ENCODE measurements around the gene DDIT4.
"Not testable (repeated sequence)": the region's sequence is repeated elsewhere in the genome, so short reads cannot be mapped to it uniquely, and the experiment has no call there.

Gene DDIT4

GRCh38 chr10:72268475-72269200 is 5.1 kb upstream of the DDIT4 start:
- DNase-seq: not testable (repeated sequence)

DNA sequence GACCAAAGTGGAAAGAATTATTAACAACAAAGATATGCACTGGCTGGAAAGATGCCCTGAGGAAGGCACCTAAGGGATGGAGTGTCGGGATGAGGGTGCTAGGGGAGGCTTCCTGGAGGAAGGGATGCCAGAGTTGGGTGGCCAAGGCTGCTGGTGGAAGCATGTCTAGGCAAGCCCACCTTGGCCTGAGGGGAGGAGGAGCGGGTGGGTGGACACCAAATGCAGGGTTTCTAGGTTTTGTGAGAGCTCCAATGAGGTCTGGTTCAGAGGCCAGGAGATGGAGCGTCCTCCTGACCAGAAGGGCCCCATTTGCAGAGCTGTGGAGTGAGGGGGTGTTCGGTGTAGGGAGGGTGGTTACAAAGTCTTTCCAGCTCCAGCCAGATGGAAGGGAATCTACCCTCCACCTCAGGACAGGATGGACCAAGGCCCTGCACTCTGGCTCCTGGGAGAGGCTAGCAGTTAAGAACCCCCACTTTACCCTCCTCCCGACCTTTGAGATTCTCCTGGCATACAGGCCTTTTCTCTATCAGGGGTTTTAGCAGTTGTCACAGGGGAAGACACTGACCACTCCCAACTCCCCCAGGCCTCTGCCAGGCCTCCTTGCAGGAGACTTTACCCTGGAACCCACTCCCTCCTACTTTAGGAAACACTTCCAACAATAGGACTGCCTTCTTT is 3.0 kb upstream of the DDIT4 start:
- DNase-seq: no peak

DNA sequence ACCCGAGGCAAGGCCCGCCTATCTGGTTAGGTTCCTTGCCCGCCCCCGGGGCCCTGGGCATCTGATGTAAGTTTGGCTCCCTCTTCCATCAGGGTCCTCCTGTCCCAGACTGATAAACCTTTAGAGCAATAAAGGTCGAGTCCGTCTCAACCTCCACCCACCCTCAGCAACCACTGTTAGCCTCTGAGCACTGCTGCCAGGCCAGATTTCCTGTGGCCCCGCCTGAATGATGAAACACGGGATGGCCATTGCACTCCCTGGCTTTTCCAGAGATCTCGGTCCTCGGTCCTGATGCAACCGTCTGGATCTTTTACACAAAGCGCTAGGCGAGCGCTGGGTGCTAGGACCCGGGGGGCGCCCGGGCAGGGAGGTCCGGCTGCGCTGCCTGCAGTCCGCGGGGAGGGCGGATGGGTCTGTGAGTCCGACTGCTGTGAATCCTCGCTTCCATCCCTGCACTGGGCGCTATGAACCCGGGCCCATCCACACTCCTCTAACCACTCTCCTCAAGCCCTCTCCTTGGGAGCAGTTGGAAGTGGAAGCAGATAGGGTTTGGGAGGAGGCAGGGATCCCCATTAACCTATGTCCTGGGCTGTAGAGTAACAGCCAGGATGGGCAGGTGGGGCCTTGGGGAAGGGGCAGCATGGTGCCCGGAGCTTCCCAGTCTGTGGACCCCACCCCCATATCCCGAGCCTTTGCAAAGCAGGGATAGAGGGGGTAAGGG is 875 bp upstream of the DDIT4 start:
- peak; percentile 68 for DNase-seq

- DNase-seq: no peak
Measured at GRCh38 chr10:72274213-72274729, 547 bp downstream of the DDIT4 start.

GRCh38 chr10:72274730-72275350 is 1.1 kb downstream of the DDIT4 start:
- DNase-seq: peak; percentile 32

DNA sequence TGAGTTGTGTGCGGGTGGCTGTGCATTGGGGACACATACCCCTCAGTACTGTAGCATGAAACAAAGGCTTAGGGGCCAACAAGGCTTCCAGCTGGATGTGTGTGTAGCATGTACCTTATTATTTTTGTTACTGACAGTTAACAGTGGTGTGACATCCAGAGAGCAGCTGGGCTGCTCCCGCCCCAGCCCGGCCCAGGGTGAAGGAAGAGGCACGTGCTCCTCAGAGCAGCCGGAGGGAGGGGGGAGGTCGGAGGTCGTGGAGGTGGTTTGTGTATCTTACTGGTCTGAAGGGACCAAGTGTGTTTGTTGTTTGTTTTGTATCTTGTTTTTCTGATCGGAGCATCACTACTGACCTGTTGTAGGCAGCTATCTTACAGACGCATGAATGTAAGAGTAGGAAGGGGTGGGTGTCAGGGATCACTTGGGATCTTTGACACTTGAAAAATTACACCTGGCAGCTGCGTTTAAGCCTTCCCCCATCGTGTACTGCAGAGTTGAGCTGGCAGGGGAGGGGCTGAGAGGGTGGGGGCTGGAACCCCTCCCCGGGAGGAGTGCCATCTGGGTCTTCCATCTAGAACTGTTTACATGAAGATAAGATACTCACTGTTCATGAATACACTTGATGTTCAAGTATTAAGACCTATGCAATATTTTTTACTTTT is 1.8 kb downstream of the DDIT4 start:
- no peak for DNase-seq

- DNase-seq: no peak
Measured at GRCh38 chr10:72276013-72276387, 2.3 kb downstream of the DDIT4 start.

- no peak for DNase-seq
Measured at GRCh38 chr10:72276421-72277339, 3.0 kb downstream of the DDIT4 start.

DNA sequence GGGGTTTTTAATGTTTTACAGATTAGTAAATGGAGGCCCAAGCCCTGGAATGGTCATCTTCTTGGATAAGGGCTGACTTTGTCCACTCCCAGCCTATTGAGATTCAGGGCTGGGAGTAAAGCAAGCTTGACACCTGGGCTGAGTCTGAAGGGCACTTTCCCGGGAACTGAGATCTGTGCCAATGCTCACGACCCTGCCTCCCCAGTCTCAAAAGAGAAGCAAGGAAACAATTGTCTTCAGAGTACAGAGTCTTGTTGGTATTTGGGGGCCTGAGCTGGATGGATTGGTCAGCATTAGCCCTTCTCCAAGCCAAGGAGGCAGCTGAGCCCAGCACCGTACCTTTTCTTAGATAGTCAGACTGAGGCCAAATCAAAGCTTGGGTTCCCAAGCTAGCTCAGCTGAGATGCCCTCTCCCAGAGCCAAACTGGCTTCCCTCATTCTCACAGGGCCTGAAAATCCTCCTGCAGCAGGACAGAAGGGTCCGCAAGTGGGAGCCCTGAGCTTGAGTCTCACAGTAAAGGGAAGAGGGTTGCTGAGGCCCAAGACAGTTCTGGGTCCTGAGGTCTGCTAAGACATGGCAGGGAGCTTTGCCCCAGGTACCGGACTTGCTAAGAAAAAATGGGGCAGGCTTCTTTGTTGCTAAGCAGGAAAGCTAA is 3.7 kb downstream of the DDIT4 start:
- no peak for DNase-seq

DNA sequence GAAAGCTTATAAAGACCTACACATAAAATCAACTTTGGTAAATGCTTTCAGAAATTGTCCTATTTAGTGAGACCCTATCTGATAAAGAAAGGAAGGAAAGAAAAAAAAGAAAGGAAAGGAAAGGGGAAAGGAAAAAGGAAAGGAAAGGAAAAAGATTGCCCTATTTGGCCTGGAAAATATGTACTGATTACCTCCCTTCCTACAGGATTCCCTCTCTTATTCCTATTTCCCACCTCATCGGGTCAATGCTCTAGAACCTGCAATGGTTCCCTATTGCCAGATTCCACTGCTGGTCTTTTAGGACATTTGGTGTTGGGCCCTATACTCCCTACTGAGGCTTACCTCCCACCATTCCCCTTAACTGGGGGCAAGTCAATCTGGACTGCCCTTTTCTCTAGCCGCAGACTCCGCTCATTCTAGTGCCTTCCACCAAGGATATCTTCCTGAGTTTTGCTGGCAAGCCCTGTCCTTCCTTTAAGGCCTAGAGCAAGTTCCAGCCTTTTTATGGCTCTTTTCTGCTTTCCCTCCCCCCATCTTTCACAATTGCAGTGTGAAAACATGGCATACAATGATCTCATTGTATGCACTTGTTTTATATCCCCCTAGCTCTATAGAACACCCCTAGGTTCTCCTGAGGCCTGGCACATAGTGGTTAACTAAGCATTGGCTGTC is 4.4 kb downstream of the DDIT4 start:
- DNase-seq: no peak

- no peak for DNase-seq
Measured at GRCh38 chr10:72278668-72279393, 5.1 kb downstream of the DDIT4 start.

DNA sequence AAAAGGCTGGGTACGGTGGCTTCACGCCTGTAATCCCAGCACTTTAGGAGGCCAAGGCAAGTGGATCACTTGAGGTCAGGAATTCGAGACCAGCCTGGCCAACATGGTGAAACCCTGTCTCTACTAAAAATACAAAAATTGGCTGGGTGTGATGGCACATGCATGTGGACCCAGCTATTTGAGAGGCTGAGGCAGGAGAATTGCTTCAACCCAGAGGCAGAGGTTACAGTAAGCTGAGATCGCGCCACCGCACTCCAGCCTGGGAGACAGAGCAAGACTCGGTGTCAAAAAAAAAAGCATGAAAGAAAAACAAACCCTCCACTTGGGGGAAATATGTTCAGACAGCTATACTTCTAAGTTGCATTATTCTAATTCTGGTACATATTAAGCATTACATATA is 5.9 kb downstream of the DDIT4 start:
- DNase-seq: not testable (repeated sequence)

DNA sequence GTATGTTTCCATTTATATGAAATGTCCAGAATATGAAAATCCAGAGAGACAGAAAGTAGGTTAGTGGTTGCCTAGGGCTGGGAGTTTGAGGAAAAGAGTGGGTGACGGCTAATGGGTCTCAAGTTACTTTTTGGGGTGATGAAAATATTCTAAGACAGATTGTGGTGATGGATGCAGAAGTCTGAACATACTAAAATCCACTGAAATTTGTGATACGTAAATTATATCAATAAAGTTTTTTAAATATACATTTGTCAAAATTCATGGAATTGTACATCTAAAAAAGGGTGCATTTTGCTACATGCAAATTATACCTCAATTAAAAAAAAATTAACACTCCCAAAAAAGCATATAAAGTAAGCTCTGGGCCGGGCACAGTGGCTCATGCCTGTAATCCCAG is 9.4 kb downstream of the DDIT4 start:
- no peak for DNase-seq

DNA sequence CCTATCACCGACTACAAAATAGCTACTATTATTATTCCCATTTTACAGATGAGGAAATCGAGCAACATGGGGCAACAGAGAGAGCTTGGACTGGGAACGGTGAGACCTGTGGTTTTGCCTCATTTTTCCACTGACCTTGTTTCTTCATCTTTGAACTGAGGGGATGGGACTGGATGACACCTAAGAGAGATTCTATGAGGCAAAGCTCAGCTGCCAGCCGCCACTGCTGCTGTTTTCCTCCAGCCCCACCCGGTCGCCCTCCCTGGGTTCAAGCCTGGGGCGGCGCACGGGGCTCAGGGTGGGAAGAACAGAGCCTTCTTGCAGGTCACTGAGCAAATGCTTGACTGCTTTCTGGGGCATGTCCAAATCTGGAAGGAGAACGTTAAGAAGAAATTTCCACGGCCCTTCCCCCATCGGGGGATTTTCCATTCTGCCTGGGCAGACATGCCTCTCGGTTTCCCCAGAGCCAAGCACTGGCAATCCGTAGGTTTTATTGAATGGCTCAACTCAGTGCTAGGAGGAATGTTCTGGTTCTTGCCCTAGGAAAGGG is 12.3 kb downstream of the DDIT4 start:
- DNase-seq: no peak

DNA sequence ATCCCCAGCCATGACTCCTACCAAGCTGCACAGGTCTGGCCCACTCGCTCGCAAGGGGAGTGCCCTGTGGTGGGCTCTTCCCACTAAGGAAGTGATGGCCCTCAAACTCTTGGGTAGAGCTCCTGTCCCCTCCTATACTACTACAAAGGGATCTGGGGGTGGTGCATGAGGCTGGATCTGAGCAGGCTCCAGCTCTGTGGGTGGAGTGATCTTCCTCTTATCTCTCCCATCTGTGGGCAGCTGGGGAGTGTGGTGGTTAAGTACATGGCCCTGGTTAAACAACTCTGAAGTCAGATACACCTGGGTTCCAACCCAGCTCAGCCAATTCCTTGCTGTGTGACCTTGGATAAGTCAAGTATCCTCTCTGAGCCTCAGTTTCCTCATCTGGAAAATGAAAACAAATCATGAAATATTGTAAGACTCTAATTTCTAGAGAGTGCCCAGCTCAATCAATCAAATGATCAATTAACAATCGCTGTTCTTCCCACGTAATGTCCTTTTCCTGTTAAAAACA is 17.4 kb downstream of the DDIT4 start:
- no peak for DNase-seq

DNA sequence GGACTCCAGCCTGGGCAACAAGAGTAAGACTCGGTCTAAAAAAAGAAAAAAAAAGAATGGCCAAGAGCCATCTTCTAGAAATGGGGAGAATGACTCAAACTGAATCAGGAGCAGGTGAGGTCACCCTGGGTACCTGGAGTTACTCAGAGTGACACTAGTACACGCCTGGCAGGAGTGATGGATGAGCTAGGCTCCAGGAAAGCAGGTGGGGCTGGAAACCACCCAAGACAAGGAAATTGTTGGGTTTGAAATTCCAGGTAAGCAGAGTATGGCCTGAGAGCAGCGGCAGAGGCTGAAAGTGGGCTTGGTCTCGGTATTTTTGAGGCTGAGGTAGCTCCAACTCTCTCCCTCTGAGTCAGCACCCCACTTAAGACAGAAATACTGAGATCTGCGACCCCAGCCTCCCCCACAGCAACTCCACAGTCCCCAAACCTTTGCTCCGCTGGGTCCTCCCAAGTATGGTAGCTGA is 18.5 kb downstream of the DDIT4 start:
- no peak for DNase-seq

GRCh38 chr10:72295330-72295910 is 21.7 kb downstream of the DDIT4 start:
- DNase-seq: no peak

DNA sequence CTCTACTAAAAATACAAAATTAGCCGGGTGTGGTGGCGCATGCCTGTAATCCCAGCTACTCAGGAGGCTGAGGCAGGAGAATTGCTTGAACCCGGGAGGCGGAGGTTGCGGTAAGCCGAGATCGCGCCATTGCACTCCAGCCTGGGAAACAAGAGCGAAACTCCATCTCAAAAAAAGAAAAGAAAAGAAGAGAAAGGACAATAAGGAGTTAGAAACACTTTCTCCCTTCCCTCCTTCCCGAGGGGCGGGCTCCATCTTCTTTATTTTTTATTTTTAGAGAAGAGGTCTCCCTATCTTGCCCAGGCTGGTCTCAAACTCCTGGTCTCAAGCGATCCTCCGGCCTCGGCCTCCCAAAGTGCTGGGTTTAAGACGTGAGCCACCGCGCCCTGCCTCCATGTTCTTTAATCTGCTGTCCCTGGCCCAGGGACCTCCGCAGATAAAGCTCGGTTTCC is 23.1 kb downstream of the DDIT4 start:
- not testable (repeated sequence) for DNase-seq
